ENCODE results near the gene CHAD.

GRCh38 chr17:50517011-50517410, 48.3 kb upstream of the CHAD start:
- TF ChIP-seq POLR2A (IDR thresholded peaks at IDR 0.05; ENCODE audit: low read depth, low read length) (no peak), CTCF (IDR thresholded peaks at IDR 0.05; ENCODE audit: extremely low read depth in 1 of 2, insufficient read depth in 1 of 2, low read depth in 1 of 2, low read length in 2 of 2) (no peak), POLR2AphosphoS5 (IDR thresholded peaks at IDR 0.05; ENCODE audit: insufficient read depth, low read depth, low read length) (peak; percentile 30)
